Calu3 (cell line): ENCODE measurements around the gene TSPAN18. TPM values are rescaled to one million over a fixed set of nuclear protein-coding genes. Genes with fewer than 3 reads are reported as not detected.

Experiments
- BruUV-seq: library from RNA; stranded (reverse); fragments of 400-500 nt; replicated peaks from 2 replicates; lab custom pipeline; 2021; lab: Mats Ljungman, UMichigan
- CTCF ChIA-PET: fragments of 300-600 bp; sonication (Branson Sonifier 250); formaldehyde crosslinking; loops from one replicate; lab custom pipeline; 2022; ENCODE audit warnings: antibody characterized with exemption; lab: Charles Lee
- DNase-seq: peaks from one replicate; pipeline ENCODE4 v3.0.0; 2022
- H3K27ac Mint-ChIP-seq: one replicate; pipeline ENCODE4 v1.8.0; 2022; ENCODE audit warnings: mixed read lengths; ENCODE audit not compliant: unreplicated experiment
- H3K27me3 Mint-ChIP-seq: one replicate; pipeline ENCODE4 v1.8.0; 2022; ENCODE audit warnings: mixed read lengths; ENCODE audit not compliant: unreplicated experiment
- H3K36me3 Mint-ChIP-seq: one replicate; pipeline ENCODE4 v1.8.0; 2022; ENCODE audit warnings: mild to moderate bottlenecking, moderate library complexity, mixed read lengths; ENCODE audit not compliant: insufficient read depth, unreplicated experiment
- H3K4me1 Mint-ChIP-seq: one replicate; pipeline ENCODE4 v1.8.0; 2022; ENCODE audit warnings: mild to moderate bottlenecking, low read depth, mixed read lengths; ENCODE audit not compliant: unreplicated experiment
- H3K4me3 Mint-ChIP-seq: one replicate; pipeline ENCODE4 v1.8.0; 2022; ENCODE audit warnings: mild to moderate bottlenecking, low read depth, moderate library complexity, mixed read lengths; ENCODE audit not compliant: unreplicated experiment
- H3K9me3 Mint-ChIP-seq: one replicate; pipeline ENCODE4 v1.8.0; 2022; ENCODE audit warnings: low read depth, mixed read lengths; ENCODE audit not compliant: unreplicated experiment
- CTCF ChIP-seq: fragments of 200-600 bp; IDR thresholded peaks from one replicate; pipeline ENCODE4 v1.8.0; 2022; ENCODE audit warnings: antibody characterized with exemption; ENCODE audit not compliant: unreplicated experiment
- intact Hi-C: fragments of 100-400 bp; cut with micrococcal nuclease; formaldehyde crosslinking; loops from one replicate; pipeline ENCODE4 v1.10.0; 2022; ENCODE audit not compliant: unreplicated experiment
- total RNA-seq: library from RNA; stranded (reverse); gene quantifications from 2 replicates; pipeline ENCODE4 v1.2.3, GENCODE V29; 2022

TSPAN18 gene
- total RNA-seq, 1 experiment from 2014 or later = not detected

DNA sequence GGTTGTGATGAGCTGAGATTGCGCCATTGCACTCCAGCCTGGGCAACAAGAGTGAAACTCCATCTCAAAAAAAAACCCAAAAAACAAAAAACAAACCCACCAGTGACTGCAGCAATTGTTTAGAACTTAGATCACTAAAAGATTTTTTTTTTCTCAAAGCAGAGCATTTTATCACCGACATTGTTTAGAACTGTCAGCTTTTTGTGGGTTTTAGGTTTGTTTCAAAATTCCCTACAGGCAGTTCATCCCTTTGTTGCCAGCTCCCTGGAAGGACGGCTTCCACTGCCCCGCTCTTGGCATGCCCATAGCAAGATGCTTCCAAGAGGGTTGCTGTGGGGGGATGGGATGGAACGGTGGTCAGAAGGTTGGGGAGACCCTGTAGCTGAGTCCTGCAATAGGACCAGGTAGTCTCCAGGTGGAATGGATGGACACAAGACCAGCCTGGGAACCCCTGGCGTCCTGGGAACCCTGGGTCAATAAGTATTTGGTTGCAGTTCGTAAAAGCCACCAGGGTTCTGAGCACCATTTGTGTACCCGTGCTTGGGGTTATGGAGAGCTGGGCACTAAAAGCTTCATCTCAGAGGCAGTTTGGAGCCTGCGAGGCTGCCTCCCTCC is 46.7 kb downstream of the TSPAN18 start:
- Mint-ChIP-seq H3K27me3 (peaks cover 40% of the 10 kb centered on the region), H3K9me3 (peaks cover 1% of the 10 kb centered on the region), H3K4me1 (peaks cover 6% of the 10 kb centered on the region), H3K27ac (no peak overlapping the region), H3K36me3 (no peaks in the 10 kb centered on the region), H3K4me3 (no peak overlapping the region)
- DNase-seq = no peak
- CTCF ChIA-PET = no interaction called here
- intact Hi-C loops = loop anchor here (10.0 kb wide), 1 partner anchor 219 kb away; no protein-coding TSS in a partner anchor
- no TSS peak for BruUV-seq
- TF ChIP-seq CTCF = no peak

- TF ChIP-seq CTCF = no peak
- Mint-ChIP-seq H3K27ac (no peak overlapping the region), H3K36me3 (no peaks in the 10 kb centered on the region), H3K27me3 (peaks cover 41% of the 10 kb centered on the region), H3K9me3 (no peaks in the 10 kb centered on the region), H3K4me1 (peaks cover 6% of the 10 kb centered on the region), H3K4me3 (no peak overlapping the region)
- CTCF ChIA-PET = interaction anchor here (0.6 kb wide), 1 partner anchor 43 kb away, joined by 3 read pairs; no protein-coding TSS in a partner anchor
- no peak for DNase-seq
- BruUV-seq = no TSS peak
- intact Hi-C loops = loop anchor here (10.0 kb wide), 1 partner anchor 219 kb away; no protein-coding TSS in a partner anchor
These were observed 47.3 kb downstream of the TSPAN18 start for GRCh38 chr11:44774108-44774507.

DNA sequence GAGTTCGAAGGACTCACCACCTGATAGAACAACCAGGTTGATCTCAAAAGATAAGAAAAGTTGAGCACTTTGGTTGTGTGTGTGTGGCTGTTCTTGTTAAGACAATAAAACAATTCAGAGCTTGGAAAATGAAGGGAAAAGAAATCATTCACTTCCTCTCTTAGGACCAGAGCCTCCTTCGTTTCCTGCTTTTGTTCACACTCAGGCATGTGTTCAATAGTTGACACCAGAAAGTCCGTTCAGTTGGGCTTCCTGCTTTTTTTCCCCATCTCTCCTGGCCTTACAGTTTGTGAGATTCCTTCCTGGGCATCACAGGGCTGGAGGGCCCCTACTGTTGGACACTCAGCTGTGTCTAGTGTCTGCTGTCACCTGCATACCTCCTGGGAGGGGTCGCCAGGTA is 48.0 kb downstream of the TSPAN18 start:
- peaks cover 6% of the 10 kb centered on the region for H3K4me1 Mint-ChIP-seq
- no peak overlapping the region for H3K27ac Mint-ChIP-seq
- no peaks in the 10 kb centered on the region for H3K36me3 Mint-ChIP-seq
- intact Hi-C loops = loop anchor here (1.0 to 10.0 kb wide), 3 partner anchors 138 to 220 kb away; no protein-coding TSS in a partner anchor
- H3K4me3 Mint-ChIP-seq = no peak overlapping the region
- no peak for TF ChIP-seq CTCF
- no TSS peak for BruUV-seq
- DNase-seq = no peak
- peaks cover 47% of the 10 kb centered on the region for H3K27me3 Mint-ChIP-seq
- CTCF ChIA-PET = interaction anchor here (0.7 to 1.5 kb wide), 3 partner anchors 8 to 1848 kb away, joined by 3 to 5 read pairs (median 3); no protein-coding TSS in a partner anchor
- H3K9me3 Mint-ChIP-seq = no peaks in the 10 kb centered on the region

- intact Hi-C loops = loop anchor here (1.0 to 10.0 kb wide), 3 partner anchors 137 to 221 kb away; no protein-coding TSS in a partner anchor
- CTCF ChIA-PET = interaction anchor here (0.6 to 1.5 kb wide), 4 partner anchors 9 to 1847 kb away, joined by 3 to 5 read pairs (median 3); no protein-coding TSS in a partner anchor
- no TSS peak for BruUV-seq
- Mint-ChIP-seq H3K9me3 (no peaks in the 10 kb centered on the region), H3K36me3 (no peaks in the 10 kb centered on the region), H3K4me3 (no peak overlapping the region), H3K27me3 (peaks cover 55% of the 10 kb centered on the region), H3K4me1 (no peaks in the 10 kb centered on the region), H3K27ac (no peak overlapping the region)
- TF ChIP-seq CTCF = peak; percentile 80
- peak; percentile 83 for DNase-seq
These were observed 48.7 kb downstream of the TSPAN18 start for GRCh38 chr11:44775366-44775984.
